ENCODE data around the gene SPACDR. TPM values are rescaled to one million over a fixed set of nuclear protein-coding genes. Genes with fewer than 3 reads are reported as not detected.

Gene SPACDR
- total and polyA plus RNA-seq, 9 of the 15 experiments (the other 6 are each of a cell fraction or from before 2014, with no cell fraction given): 0.07 to 0.55 (median 0.14) TPM; not detected in 1

DNA sequence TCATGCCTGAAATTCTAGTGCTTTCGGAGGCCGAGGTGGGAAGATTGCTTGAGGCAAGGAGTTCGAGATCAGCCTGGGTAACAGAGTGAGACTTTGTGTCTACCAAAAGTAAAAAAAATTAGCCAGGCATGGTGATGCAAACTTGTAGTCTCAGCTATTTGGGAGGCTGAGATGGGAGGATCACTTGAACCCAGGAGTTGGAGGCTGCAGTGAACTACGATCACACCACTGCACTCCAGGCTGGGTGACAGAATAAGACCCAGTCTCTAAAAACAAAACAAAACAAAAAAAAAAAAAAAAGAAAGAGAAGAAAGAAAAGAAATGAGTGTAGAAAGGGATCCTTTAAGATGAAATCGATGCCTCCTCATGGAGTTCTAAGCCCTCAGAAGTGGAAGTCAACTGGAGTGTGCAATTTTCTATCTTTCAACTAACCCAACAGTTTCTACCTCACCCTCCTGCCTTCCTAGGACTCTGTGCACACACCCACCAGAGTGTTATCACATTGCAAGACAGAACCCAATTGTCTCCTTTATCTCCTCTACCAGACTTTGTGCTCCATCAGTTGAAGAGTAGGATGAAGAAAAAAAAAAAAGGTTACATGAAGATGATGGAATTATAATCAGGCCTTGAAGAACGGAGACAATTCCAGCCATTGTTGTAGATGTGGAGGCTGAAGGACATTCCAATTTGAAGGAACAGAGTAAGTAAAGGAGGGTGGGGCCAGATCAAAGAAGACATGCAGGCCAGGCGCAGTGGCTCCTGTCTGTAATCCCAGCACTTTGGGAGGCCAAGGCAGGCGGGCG lies 46.6 kb upstream of the SPACDR start (continued):
- TF ChIP-seq, protein P1, sequence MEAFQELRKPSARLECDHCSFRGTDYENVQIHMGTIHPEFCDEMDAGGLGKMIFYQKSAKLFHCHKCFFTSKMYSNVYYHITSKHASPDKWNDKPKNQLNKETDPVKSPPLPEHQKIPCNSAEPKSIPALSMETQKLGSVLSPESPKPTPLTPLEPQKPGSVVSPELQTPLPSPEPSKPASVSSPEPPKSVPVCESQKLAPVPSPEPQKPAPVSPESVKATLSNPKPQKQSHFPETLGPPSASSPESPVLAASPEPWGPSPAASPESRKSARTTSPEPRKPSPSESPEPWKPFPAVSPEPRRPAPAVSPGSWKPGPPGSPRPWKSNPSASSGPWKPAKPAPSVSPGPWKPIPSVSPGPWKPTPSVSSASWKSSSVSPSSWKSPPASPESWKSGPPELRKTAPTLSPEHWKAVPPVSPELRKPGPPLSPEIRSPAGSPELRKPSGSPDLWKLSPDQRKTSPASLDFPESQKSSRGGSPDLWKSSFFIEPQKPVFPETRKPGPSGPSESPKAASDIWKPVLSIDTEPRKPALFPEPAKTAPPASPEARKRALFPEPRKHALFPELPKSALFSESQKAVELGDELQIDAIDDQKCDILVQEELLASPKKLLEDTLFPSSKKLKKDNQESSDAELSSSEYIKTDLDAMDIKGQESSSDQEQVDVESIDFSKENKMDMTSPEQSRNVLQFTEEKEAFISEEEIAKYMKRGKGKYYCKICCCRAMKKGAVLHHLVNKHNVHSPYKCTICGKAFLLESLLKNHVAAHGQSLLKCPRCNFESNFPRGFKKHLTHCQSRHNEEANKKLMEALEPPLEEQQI (IDR thresholded peaks at IDR 0.05): peak; percentile 91; the same call in 1 of the 2 replicates
- no peak for TF ChIP-seq SRF (CRISPR knock-in tag; IDR thresholded peaks at IDR 0.05)
- TF ChIP-seq, protein P2, sequence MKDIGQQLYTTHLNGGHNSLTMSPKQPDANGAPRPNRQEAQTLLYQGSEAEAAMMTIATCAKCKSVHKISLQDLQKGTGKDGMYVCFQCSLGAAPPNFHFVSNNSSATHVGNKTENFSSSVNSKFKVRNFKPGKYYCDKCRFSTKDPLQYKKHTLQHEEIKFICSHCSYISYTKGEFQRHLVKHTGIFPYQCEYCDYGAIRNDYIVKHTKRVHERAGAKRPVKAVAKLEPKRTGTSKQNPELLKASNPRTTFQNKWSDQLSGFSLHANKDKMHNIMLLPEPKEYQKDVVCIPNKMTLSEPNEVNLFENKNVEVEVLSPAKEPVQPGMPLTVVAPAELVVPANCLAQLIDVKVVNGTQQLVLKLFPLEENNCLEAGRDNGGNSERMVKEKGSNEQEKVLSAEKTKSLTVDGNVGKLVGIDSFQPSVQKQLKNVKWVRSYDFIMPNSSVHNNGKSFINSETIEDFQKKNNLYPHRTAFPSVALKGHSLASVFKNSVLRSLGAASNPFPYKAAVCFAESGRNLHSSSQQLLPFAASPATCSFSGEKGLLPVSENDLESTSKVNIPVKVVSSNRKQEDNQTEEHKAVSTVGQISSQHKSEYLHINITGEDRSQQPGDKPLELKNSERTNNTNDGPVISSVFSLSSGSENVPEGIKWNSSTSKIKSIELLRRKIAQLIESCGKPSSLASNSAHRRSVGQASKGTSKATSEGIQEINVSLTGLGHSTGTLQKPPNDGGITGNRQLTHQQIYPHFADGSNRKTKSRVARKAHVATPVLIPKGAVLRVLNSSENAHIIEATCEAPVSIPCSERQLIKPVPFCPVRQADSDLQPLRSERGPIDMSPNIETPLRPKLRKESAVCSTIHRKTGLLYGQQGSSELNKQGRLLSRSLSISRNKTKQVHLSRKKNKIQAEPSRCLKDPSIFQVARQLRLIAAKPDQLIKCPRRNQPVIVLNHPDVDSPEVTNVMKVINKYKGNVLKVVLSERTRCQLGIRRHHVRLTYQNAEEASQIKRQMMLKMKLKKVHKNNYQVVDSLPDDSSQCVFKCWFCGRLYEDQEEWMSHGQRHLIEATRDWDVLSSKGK (CRISPR knock-in tag; IDR thresholded peaks at IDR 0.05): no peak
- TF ChIP-seq KAT8 (IDR thresholded peaks at IDR 0.05; ENCODE audit: low read depth): no peak
- no peak for TF ChIP-seq ZNF239 (CRISPR knock-in tag; IDR thresholded peaks at IDR 0.05)
- TF ChIP-seq, protein P3, sequence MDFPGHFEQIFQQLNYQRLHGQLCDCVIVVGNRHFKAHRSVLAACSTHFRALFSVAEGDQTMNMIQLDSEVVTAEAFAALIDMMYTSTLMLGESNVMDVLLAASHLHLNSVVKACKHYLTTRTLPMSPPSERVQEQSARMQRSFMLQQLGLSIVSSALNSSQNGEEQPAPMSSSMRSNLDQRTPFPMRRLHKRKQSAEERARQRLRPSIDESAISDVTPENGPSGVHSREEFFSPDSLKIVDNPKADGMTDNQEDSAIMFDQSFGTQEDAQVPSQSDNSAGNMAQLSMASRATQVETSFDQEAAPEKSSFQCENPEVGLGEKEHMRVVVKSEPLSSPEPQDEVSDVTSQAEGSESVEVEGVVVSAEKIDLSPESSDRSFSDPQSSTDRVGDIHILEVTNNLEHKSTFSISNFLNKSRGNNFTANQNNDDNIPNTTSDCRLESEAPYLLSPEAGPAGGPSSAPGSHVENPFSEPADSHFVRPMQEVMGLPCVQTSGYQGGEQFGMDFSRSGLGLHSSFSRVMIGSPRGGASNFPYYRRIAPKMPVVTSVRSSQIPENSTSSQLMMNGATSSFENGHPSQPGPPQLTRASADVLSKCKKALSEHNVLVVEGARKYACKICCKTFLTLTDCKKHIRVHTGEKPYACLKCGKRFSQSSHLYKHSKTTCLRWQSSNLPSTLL (IDR thresholded peaks at IDR 0.05): no peak
- TF ChIP-seq HDGF (IDR thresholded peaks at IDR 0.05): peak; percentile 77; the same call in 1 of the 2 replicates
- TF ChIP-seq POU5F1 (IDR thresholded peaks at IDR 0.05; ENCODE audit: borderline replicate concordance, low read depth, low read length, partially characterized antibody): no peak
- TF ChIP-seq, protein P4, sequence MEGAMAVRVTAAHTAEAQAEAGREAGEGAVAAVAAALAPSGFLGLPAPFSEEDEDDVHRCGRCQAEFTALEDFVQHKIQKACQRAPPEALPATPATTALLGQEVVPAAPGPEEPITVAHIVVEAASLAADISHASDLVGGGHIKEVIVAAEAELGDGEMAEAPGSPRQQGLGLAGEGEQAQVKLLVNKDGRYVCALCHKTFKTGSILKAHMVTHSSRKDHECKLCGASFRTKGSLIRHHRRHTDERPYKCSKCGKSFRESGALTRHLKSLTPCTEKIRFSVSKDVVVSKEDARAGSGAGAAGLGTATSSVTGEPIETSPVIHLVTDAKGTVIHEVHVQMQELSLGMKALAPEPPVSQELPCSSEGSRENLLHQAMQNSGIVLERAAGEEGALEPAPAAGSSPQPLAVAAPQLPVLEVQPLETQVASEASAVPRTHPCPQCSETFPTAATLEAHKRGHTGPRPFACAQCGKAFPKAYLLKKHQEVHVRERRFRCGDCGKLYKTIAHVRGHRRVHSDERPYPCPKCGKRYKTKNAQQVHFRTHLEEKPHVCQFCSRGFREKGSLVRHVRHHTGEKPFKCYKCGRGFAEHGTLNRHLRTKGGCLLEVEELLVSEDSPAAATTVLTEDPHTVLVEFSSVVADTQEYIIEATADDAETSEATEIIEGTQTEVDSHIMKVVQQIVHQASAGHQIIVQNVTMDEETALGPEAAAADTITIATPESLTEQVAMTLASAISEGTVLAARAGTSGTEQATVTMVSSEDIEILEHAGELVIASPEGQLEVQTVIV (CRISPR knock-in tag; IDR thresholded peaks at IDR 0.05; ENCODE audit: borderline replicate concordance): no peak
- no peak for TF ChIP-seq ZNF41 (CRISPR knock-in tag; conservative IDR thresholded peaks at IDR 0.05)
- TF ChIP-seq NCOA2 (IDR thresholded peaks at IDR 0.05; ENCODE audit: partially characterized antibody in 2 of 2): no peak
- peak; percentile 92 for TF ChIP-seq NBN (IDR thresholded peaks at IDR 0.05; ENCODE audit: low read depth)
- TF ChIP-seq THRAP3 (IDR thresholded peaks at IDR 0.05; ENCODE audit: borderline replicate concordance): peak; percentile 31; the same call in 1 of the 2 replicates
- TF ChIP-seq, protein P5, sequence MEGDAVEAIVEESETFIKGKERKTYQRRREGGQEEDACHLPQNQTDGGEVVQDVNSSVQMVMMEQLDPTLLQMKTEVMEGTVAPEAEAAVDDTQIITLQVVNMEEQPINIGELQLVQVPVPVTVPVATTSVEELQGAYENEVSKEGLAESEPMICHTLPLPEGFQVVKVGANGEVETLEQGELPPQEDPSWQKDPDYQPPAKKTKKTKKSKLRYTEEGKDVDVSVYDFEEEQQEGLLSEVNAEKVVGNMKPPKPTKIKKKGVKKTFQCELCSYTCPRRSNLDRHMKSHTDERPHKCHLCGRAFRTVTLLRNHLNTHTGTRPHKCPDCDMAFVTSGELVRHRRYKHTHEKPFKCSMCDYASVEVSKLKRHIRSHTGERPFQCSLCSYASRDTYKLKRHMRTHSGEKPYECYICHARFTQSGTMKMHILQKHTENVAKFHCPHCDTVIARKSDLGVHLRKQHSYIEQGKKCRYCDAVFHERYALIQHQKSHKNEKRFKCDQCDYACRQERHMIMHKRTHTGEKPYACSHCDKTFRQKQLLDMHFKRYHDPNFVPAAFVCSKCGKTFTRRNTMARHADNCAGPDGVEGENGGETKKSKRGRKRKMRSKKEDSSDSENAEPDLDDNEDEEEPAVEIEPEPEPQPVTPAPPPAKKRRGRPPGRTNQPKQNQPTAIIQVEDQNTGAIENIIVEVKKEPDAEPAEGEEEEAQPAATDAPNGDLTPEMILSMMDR (IDR thresholded peaks at IDR 0.05 in 2 of 3, conservative IDR thresholded peaks at IDR 0.05 in 1 of 3; ENCODE audit: insufficient read depth in 2 of 3, low read depth in 1 of 3, low read length in 3 of 3): no peak

Data from K562 (cell line).